HK-2 (cell line): ENCODE measurements around the gene IQCK.
"Not testable (repeated sequence)": the region's sequence is repeated elsewhere in the genome, so short reads cannot be mapped to it uniquely, and the experiment has no call there.

Experiments
- DNase-seq: peaks from one replicate; pipeline ENCODE4 v3.0.0-alpha.2; 2018; ENCODE audit not compliant: unreplicated experiment

IQCK gene

GRCh38 chr16:19699472-19699871 lies 18.6 kb upstream of the IQCK start:
- no peak for DNase-seq

GRCh38 chr16:19700319-19700781 lies 17.7 kb upstream of the IQCK start:
- DNase-seq, result no peak

- DNase-seq, result no peak
These were observed 17.0 kb upstream of the IQCK start for GRCh38 chr16:19701091-19701490.

GRCh38 chr16:19703172-19703889 lies 14.7 kb upstream of the IQCK start:
- DNase-seq, result no peak

GRCh38 chr16:19704321-19705145 lies 13.5 kb upstream of the IQCK start:
- DNase-seq, result no peak

- DNase-seq, result no peak
These were observed 12.9 kb upstream of the IQCK start for GRCh38 chr16:19705146-19705501.

GRCh38 chr16:19705843-19706242 lies 12.2 kb upstream of the IQCK start:
- DNase-seq, result no peak

- DNase-seq, result no peak
These were observed 11.2 kb upstream of the IQCK start for GRCh38 chr16:19706846-19707245.

- no peak for DNase-seq
These were observed 10.3 kb upstream of the IQCK start for GRCh38 chr16:19707569-19708295.

- no peak for DNase-seq
These were observed 9.5 kb upstream of the IQCK start for GRCh38 chr16:19708296-19709205.

GRCh38 chr16:19709381-19710136 lies 8.5 kb upstream of the IQCK start:
- no peak for DNase-seq

- no peak for DNase-seq
These were observed 7.7 kb upstream of the IQCK start for GRCh38 chr16:19710191-19710908.

GRCh38 chr16:19710991-19711545 lies 7.0 kb upstream of the IQCK start:
- DNase-seq, result no peak

- no peak for DNase-seq
These were observed 6.4 kb upstream of the IQCK start for GRCh38 chr16:19711643-19712042.

- no peak for DNase-seq
These were observed 5.5 kb upstream of the IQCK start for GRCh38 chr16:19712418-19713058.

GRCh38 chr16:19713697-19714096 lies 4.4 kb upstream of the IQCK start:
- DNase-seq, result no peak

GRCh38 chr16:19715566-19715965 lies 2.5 kb upstream of the IQCK start:
- DNase-seq, result no peak

- DNase-seq, result no peak
These were observed 1.9 kb upstream of the IQCK start for GRCh38 chr16:19716183-19716582.

GRCh38 chr16:19716728-19717127 lies 1.3 kb upstream of the IQCK start:
- DNase-seq, result not testable (repeated sequence)
